ENCODE results near the gene CETP.
"Not testable (repeated sequence)": the region's sequence is repeated elsewhere in the genome, so short reads cannot be mapped to it uniquely, and the experiment has no call there.

Gene CETP

GRCh38 chr16:56999409-57000270 is 37.9 kb downstream of the CETP start:
- no peak for DNase-seq (ENCODE audit: low read depth)

GRCh38 chr16:57000271-57001025 is 38.7 kb downstream of the CETP start:
- DNase-seq (ENCODE audit: low read depth), result peak; percentile 81

DNA sequence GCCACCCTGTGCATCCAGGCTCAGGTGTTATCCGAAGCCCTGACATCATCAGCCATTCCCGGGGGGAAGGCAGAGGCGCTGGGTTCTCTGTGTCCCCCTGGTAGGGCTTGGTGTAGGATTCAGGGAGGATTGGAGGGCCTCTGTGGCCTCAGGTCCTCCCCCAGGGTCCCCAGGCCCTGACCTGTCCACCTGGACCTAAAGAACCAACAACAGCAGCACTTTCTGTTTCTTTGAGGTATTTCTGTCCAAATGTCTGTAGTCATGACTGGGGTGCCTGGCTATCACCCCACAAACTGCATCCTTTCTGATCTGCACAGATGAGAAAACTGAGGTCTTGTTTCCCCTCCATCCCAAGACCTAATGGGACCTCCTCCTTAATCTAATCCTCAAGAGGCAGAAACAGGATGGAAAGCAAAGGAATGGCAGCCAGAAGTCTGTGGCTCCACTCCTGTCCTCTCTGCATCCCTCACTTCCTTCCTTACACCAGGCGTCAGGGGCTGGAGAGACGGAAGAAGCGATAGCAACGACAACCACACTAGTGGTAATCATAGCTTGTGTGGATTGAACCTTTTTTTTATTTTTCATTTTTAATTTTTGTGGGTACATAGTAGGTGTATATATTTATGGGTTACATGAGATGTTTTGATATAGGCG is 39.4 kb downstream of the CETP start:
- no peak for DNase-seq (ENCODE audit: low read depth)

DNA sequence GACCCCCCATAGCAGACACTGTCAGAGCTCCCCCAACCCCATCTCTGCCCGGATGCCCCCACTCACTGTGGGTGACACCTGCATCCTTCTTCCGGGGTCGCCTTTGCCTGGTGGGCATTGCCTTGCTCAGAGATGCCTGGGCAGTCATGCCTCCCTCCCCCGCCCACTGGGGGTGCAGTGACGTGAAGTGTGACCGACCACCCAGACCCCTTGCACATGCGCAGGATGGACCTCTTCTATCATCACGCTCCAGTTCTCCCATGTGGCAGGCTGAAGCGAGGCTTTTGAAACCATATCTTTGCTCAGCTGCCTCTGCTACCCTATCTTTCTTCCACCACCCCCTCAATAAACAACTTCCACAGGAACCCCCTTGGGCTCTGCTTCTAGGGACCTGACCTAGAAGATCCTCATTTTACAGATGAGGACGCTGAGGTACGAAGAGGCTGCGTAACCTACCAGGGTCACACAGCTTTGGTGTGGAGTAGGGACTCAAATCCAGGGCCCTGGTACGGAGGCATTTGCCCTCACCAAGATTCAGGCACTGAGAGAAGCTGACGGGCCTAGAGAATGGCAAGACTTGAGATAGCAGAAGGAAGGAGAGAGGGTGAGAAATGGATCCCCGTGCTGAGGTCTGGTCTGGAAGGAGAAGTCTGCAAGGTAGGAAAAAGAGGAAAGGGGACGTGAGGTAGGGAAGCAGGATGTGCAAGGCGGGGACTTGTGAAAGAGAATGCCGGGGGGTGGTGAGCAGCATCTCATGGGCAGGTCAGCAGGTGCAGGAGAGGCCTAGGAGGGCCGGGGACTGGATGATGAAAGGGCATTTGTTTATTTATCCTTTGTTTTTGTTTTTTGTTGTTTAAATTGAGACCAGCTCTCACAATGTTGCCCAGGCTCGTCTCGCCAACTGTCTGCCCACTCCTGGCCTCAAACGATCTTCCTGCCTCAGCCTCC is 42.0 kb downstream of the CETP start:
- no peak for DNase-seq (ENCODE audit: low read depth)

GRCh38 chr16:57004387-57005250 is 42.9 kb downstream of the CETP start:
- DNase-seq (ENCODE audit: low read depth), result no peak

DNA sequence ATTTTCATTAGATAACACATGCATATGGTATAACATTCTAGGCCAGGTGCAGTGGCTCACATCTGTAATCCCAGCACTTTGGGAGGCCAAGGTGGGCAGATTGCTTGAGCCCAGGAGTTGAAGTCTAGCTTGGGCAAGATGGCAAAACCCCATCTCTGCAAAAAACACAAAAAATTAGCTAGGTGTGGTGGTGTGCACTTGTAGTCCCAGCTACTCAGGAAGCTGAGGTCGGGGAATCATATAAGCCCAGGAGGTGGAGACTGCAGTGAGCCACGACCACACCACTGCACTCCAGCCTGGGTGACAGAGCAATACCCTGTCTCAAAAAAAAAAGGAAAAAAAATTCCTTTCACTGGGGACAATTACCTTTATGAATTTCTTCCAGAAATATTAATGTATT is 43.8 kb downstream of the CETP start:
- not testable (repeated sequence) for DNase-seq (ENCODE audit: low read depth)

DNA sequence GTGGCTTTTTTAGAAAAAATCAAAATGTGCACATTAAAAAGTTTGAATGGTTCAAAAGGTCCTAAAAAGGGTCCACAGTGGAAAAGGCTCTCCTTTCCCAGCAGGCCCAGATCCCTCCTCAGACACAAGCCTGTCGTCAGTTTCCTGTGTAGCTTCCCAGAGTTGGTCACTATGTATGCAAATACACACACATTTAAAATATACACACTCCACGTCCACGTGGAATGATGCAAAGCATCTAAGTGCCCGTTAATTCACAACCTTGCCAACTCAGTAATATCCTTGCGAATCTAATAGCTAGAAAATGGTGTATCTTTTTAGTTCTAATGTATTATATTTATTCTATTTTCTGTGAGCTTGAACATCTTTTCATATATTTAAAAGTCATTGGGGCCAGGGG is 45.3 kb downstream of the CETP start:
- DNase-seq (ENCODE audit: low read depth), result no peak

- DNase-seq (ENCODE audit: low read depth), result no peak
Measured at GRCh38 chr16:57007530-57007929, 45.8 kb downstream of the CETP start.

DNA sequence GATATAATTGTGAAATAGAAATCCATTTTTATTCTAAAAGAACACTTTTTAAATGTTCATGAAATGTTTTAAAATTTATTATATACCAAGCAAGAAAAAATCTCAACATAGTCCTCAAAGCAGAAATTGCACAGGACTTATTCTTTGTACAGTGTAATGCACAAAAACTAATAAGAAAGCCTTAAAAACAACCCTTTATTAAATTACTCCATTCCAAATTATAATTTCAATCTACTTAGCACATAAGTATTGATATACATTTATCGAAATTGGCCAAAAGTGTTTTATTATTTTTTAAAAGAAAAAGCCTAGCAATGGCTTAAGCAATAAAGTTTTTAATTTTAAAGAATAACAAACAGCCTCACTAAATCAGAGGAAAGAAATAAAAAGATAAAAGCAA is 46.7 kb downstream of the CETP start:
- no peak for DNase-seq (ENCODE audit: low read depth)

DNA sequence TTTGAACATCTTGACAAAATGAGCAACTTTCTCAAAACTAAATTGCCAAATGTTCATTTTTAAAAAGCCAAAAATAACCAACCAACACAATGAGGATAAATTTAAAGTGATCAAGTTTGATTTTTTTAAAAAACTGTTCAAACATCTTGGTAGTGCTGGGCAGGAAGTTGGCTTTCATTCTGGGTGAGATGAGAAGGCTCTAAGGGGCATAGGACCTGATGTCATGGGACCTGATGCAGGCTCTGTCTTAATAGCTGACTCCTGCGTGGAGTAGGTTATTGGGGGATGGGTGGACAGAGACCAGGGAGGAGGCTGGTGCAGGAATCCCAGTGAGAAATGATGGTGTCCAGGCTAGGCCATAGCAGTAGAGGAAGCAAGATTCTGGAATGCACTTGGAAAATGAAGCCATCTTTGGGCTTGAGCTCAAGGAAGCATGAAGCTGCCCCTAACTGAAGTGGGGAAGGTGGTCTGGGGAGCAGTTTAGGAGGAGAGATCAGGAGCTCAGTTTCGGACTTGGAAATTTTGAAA is 48.0 kb downstream of the CETP start:
- DNase-seq (ENCODE audit: low read depth), result no peak

GRCh38 chr16:57012353-57012752 is 50.6 kb downstream of the CETP start:
- no peak for DNase-seq (ENCODE audit: low read depth)

DNA sequence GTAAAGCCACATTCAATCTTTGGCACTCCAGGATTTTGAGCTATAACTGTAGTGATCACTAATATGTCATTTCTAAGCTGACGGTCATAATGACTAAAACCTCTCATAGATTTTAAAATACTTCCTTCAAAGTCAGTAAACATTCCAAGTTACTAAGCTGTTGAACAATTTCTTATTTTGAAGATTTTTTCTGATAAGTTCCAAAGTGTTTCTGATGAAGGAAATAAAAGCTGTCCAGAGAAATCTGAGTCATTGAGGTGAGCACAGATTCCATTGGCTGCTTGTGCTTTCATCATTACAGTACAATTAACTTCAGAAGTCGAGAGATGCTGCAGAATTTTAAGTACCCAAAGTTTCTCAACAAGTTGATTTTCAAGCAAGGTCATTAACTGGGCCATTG is 51.5 kb downstream of the CETP start:
- DNase-seq (ENCODE audit: low read depth), result no peak

DNA sequence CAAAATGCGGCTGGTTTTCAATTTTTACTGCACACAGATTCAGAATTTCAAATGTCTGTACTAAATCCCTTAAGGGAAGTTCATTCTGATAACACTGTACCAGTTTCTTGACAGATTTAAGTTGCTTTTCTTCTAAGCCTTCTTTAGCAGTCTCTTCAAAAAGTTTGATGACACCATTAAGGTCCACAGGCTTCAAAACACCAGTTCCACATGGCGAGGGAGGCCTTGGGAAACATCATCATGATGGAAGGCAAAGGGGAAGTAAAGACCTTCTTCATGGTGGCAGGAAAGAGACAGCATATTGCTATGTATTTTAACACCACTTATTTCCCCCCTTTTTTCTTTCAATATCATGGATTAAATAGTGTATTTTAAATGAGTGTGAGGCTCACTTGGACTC is 52.2 kb downstream of the CETP start:
- DNase-seq (ENCODE audit: low read depth), result no peak

DNA sequence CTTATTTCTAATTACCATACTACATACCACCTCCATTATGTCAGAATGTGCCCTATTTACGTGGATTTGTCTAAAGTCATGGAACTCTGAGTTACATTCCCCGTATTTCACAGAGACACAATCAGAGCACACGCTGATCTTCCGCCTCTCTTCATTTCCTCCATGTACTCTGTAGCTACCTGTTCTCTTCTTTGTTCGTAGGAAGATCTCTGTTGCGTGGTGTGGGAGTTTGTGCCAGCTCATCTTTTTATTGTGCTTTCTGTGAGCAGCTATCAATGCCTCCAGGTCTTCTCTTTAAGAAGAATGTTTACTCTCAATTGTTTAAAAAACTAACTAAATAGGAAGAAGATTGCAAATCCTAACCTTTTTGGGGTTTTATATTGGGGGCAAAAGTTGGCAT is 54.6 kb downstream of the CETP start:
- DNase-seq (ENCODE audit: low read depth), result no peak

DNA sequence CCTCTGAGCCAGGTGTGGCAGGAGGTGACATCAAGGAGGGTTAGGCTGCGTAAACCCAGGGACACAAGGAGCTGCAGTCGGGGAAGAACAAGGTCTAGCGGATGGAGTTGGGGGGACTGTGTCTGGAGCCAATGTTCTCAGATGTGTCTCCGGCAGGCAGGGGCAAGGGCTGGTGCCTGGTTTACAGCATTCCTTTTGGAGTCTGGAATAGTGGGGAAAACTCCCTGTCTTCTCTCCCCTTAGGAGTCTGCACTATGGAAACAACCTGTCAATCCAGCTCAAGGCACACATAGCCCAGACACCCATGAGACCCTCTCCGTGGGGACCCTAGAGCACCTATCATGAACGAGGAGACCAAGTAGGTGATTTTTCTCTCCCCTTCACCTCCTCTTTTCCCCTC is 55.1 kb downstream of the CETP start:
- no peak for DNase-seq (ENCODE audit: low read depth)

- DNase-seq (ENCODE audit: low read depth), result no peak
Measured at GRCh38 chr16:57017251-57017650, 55.5 kb downstream of the CETP start.

- DNase-seq (ENCODE audit: low read depth), result no peak
Measured at GRCh38 chr16:57019746-57020145, 58.0 kb downstream of the CETP start.

DNA sequence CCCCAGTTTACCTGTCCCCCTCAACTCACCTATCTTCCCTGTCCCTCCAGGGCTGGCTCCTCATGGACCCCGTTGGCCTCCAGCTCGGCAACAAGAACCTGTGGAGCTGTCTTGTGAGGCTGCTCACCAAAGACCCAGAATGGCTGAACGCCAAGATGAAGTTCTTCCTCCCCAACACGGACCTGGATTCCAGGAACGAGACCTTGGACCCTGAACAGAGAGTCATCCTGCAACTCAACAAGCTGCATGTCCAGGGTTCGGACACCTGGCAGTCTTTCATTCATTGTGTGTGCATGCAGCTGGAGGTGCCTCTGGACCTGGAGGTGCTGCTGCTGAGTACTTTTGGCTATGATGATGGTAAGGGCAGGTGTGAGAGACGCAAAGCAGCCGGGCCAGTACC is 58.9 kb downstream of the CETP start:
- DNase-seq (ENCODE audit: low read depth), result no peak

DNA sequence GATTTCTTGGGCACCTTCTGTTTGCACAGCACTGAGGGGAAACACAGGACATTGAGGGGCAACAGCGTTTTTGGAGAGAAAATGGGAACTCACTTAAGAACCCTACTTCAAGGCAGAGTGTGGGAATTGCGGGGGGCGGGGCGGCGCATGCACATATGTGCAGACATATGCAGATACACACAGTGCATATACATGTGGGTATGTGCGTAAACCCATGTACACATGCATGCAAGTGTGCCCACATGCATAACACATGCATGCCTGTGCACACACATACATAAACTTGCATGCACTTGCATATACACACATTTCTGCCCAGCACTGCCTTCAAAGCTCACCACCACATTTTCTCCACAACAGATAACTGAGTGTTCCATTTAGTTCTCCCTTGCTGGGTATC is 60.0 kb downstream of the CETP start:
- DNase-seq (ENCODE audit: low read depth), result no peak

DNA sequence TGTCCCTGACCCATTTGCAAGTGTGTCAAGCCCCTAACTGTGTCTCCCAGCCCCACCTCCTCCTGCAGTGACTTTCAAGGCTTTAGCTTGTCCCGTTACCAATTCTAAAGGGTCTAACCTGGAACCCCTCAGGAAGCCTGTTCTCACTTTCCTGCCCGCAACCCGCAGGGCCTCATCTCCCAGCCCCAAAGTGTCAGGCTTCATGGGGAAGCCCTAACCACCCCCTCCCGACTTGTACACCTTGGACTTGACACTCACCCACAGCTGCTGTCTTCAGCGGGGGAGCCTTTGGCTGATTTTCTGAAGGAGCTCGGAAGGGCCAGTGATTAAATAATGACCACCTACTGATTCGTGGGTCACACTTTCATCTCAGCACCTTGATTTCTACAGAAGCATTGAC is 60.7 kb downstream of the CETP start:
- no peak for DNase-seq (ENCODE audit: low read depth)
